Upper lobe of right lung (tissue), 1 donor: ENCODE measurements around the gene SLC39A6. TPM values are rescaled to one million over a fixed set of nuclear protein-coding genes. Genes with fewer than 3 reads are reported as not detected.
"Not testable (repeated sequence)": the region's sequence is repeated elsewhere in the genome, so short reads cannot be mapped to it uniquely, and the experiment has no call there.

ENCODE experiments used
- ATAC-seq: fragments of 200-7000 bp; cut with Tn5 transposase; one replicate; pipeline ENCODE4 v1.9.1; 2020; ENCODE audit warnings: mild to moderate bottlenecking, moderate library complexity
- DNase-seq: peaks from one replicate; pipeline ENCODE4 v3.0.0-alpha.2; 2020
- H3K27ac ChIP-seq: fragments of 200-600 bp; one replicate; pipeline ENCODE4 v1.8.0; 2022
- H3K27me3 ChIP-seq: fragments of 200-600 bp; one replicate; pipeline ENCODE4 v1.8.0; 2022; ENCODE audit warnings: mild to moderate bottlenecking
- H3K36me3 ChIP-seq: fragments of 200-600 bp; one replicate; pipeline ENCODE4 v1.8.0; 2022
- H3K4me1 ChIP-seq: fragments of 200-600 bp; one replicate; pipeline ENCODE4 v1.8.0; 2022
- H3K4me3 ChIP-seq: fragments of 200-600 bp; one replicate; pipeline ENCODE4 v1.8.0; 2022; ENCODE audit warnings: mild to moderate bottlenecking
- H3K9me3 ChIP-seq: fragments of 200-600 bp; one replicate; pipeline ENCODE4 v1.8.0; 2022
- CTCF ChIP-seq: fragments of 200-600 bp; IDR thresholded peaks from one replicate; pipeline ENCODE4 v1.8.0; 2022; ENCODE audit warnings: antibody characterized with exemption
- intact Hi-C: fragments of 100-400 bp; cut with DNase I; formaldehyde crosslinking; loops from one replicate; pipeline ENCODE4 v1.11.0; 2022
- total RNA-seq: library from RNA; stranded (reverse); fragmentation: NEBNext Ultra II Directional; extraction: Animal tissue kit (Norgen Biotek cat#: 25700); gene quantifications from one replicate; pipeline ENCODE4 v1.2.1, GENCODE V29; 2021
- donor health status: DM: no; HTN: yes; CAD: no; lungs with severe emphysema.

Gene SLC39A6
- total RNA-seq, 1 donor from 2014 or later = 24.3 TPM

GRCh38 chr18:36066001-36066400, 63.1 kb downstream of the SLC39A6 start:
- Histone ChIP-seq H3K4me1 (peaks cover 9% of the 10 kb centered on the region), H3K27me3 (no peaks in the 10 kb centered on the region), H3K27ac (no peak overlapping the region), H3K4me3 (peak overlapping the region; percentile 72), H3K36me3 (no peaks in the 10 kb centered on the region), H3K9me3 (no peaks in the 10 kb centered on the region)
- TF ChIP-seq CTCF = no peak
- no peak for ATAC-seq
- intact Hi-C loops = no loop called here
- DNase-seq = no peak

- H3K36me3 ChIP-seq, H3K9me3 ChIP-seq, H3K4me1 ChIP-seq, H3K27ac ChIP-seq, ATAC-seq, intact Hi-C loops, DNase-seq, H3K27me3 ChIP-seq, H3K4me3 ChIP-seq: not testable (repeated sequence)
Observed at GRCh38 chr18:36064809-36065079, 64.4 kb downstream of the SLC39A6 start.

GRCh38 chr18:36064027-36064808, 64.9 kb downstream of the SLC39A6 start:
- no peak overlapping the region for H3K4me3 ChIP-seq
- no peak for ATAC-seq
- no peaks in the 10 kb centered on the region for H3K36me3 ChIP-seq
- no peak for TF ChIP-seq CTCF
- H3K27ac ChIP-seq = no peak overlapping the region
- no peak for DNase-seq
- H3K27me3 ChIP-seq = no peaks in the 10 kb centered on the region
- H3K4me1 ChIP-seq = peaks cover 9% of the 10 kb centered on the region
- intact Hi-C loops = no loop called here
- H3K9me3 ChIP-seq = no peaks in the 10 kb centered on the region

- intact Hi-C loops = no loop called here
- ATAC-seq (no peak), DNase-seq (no peak)
- no peak for TF ChIP-seq CTCF
- no peaks in the 10 kb centered on the region for H3K4me1 ChIP-seq
- H3K27me3 ChIP-seq = no peaks in the 10 kb centered on the region
- H3K27ac ChIP-seq = no peak overlapping the region
- H3K4me3 ChIP-seq = no peak overlapping the region
- no peaks in the 10 kb centered on the region for H3K36me3 ChIP-seq
- H3K9me3 ChIP-seq = no peaks in the 10 kb centered on the region
Observed at GRCh38 chr18:36058674-36059073, 70.5 kb downstream of the SLC39A6 start.

Other genes starting within 250 kb of the SLC39A6 start
- gene RPRD1A, start 61.8 kb downstream of the SLC39A6 start, total RNA-seq = 45.4 TPM
- gene ELP2, start 559 bp upstream of the SLC39A6 start, total RNA-seq = 69.0 TPM
- gene MOCOS, start 58.2 kb upstream of the SLC39A6 start, total RNA-seq = 5.0 TPM
- 1.9 TPM for gene FHOD3, start 168.4 kb upstream of the SLC39A6 start, total RNA-seq